NCI-H2196 treated with DMSO at 0.1 percent for 48 hours (cell line): ENCODE measurements around the gene SSBP3.
A peak's percentile ranks its signal among the peaks of the same experiment; 100 is the strongest.
"Not testable (repeated sequence)": the region's sequence is repeated elsewhere in the genome, so short reads cannot be mapped to it uniquely, and the experiment has no call there.

Experiments used
- DNase-seq: peaks from one replicate; lab custom pipeline; 2025; ENCODE audit not compliant: unreplicated experiment; lab: John Stamatoyannopoulos, UW

The SSBP3 gene

DNA sequence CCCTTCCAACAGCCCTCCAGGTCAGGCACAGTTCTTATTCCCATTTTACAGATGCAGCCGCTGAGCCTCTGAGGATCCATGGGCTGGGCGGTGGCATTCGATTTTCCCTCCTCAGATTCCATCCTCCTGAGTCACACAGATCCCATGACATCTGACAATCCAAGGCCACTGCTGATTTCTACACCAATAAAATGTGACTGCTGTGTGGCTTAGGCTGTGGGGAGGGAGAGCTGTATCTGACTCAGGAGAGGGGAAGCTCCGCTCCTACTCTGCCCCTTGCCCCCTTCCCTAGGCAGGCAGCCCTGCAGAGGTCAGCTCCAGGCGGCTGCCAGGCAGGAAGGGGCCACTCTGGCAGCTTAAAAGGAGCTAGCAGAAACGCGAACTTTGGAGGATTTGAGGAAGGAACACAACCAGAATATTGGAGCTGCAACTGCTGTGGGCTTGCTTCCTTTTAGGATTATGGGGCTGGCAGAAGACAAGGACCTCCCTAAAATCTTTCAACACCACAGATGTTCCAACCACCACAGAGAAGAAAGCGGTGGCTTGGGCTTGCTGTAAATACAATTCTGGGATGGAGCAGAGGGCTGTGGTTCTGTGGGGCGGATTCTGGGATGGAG lies 156.3 kb downstream of the SSBP3 start:
- DNase-seq: no peak

DNA sequence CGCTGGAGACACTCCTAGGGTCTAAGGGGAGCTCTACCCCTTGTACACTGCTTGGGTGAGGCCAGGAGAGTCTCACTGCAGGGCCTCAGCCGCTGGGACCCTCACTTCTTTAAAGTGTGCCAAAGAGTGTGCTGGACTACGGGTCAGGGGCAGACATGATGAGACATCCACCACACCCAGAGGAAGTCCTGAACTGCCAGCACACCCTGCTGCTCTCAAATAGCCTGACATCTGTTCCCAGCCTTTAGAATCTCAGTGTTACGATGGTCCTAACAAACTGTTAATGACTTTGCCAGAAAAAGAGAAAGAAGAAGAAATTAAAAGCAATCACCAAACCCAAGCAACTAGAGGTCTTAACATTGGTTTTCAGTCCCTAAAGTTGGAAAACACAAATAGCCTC lies 157.2 kb downstream of the SSBP3 start:
- no peak for DNase-seq

DNA sequence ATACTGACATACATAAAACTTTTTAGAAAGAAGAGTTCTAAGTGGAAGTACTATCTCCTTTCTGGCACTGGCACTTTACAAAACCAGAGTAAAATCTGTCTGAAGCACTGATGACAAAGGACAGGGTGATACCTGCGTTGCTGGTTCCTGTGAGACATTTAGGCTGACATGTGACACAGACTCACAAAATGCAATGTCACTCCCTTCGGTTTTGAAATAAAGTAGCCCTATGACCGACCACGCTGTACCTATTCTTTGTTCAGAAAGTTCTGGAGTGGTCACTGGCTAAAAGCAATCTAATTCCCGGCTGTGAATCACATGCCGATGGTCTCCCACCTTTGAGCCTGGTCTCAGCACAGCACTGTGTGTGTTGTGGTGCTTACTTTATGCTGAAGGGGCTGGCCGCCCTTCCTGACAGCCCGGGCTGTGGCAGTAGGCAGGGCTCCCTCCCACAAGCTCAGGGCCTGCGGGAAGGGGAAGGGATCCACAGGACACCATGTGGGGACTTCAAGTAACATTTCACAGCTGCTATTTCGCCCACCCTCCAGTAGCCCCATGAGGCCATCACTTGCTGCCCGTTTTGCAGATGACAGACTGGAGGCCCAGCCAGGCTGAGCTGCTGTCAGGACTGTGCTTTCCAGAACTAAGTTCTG lies 158.2 kb downstream of the SSBP3 start:
- no peak for DNase-seq

DNA sequence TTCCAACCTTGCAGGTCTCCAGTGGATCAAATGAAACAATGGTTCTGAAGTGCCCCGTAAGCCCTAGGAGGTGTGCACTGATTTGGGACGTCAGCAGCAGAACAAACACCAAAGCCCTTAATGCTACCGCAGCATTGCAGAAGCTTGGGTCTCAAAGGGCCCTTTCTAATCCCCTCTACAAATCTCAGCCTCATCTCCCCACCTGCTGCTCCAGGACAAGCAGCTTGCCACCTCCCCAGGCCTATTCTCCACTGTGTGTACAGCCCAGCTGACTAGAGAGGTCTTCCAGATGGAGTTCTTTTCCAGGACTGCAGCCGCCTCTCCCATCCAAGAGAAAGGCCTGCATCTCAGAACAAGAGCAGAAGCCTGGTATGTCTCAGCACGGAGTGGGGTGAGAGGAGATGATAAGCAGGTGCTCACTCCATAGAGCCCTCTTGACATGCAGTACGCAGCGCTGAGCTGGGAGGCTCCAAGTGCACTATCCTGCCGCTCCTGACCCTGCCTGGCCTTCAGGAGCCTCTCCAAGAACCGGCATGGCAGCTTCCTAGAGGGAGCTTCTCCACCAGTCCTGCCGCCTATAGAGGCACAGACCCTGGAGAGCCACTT lies 160.0 kb downstream of the SSBP3 start:
- DNase-seq: no peak

DNA sequence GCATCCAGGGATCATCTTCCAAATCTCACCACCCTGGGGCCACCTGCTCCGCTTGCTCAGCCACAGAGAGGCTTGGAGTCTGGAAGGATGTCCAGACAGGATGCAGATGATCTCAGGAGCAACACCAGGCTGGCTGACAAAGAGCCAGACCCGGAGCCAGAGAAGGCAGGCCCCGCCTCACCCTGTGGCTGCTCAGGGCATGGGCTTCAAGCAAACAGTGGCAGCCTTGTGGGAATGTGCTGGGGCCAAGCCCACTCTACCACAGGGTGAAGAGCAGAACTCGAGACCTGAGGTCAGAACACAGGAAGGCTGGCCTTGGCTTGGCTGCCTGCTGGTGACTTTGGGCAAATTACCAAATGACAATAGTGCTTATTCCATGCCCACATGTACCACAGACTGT lies 160.7 kb downstream of the SSBP3 start:
- DNase-seq: no peak

DNA sequence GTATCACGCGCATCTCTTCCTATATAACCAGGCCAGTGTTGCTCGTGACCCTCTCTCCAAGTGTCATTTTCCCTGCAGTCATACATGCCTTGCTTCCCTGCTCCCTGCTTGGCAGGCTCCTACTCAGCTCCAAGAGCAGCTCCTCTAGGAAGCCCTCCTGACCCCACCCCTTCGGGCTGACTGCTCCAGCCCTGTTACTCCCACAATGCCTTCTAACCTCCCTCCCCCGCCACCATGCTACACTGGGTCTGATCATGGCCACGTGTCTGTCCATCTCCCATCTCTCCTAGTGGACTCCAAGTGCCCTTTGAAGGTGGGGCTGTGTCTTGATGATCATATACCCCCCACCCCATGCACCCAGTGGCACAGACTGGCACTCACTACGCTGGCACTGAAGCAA lies 161.5 kb downstream of the SSBP3 start:
- no peak for DNase-seq

DNA sequence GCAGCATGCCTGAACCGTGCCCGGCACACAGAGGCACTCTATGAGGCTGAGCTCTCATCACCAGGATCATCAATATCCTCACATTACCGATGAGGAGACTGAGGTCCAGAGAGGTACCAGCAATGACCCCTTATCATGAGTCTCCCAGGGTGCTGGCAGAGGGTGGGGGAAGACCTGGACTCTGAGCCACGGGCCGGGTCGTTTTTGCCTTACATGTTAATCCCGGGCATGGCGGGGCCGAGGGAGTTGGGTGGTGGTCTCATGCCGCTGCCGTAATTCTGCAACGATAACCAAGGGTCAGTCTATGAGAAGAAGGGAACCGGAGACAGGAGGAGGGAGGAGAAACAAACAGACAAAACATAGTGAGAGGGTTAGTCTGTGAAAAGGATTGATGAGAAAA lies 163.2 kb downstream of the SSBP3 start:
- no peak for DNase-seq

DNA sequence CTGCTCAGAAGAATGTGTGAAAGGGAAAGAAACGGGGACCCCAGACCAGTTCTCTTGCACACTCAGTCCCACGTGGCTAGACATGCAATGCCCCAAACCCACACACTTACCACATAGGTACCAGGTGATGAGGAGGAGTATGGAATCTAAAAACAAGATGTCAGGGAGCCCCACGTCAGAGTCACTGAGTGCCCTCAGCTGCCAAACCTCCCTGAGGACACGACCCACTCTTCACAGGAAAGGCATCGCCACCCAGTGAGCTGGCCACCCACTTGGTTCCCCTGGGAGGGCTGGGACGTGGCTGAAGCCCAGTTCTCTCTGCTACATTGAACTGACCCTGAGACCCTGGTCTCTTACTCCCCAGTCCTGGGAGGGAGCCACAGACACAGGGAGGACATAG lies 164.8 kb downstream of the SSBP3 start:
- DNase-seq: no peak

DNA sequence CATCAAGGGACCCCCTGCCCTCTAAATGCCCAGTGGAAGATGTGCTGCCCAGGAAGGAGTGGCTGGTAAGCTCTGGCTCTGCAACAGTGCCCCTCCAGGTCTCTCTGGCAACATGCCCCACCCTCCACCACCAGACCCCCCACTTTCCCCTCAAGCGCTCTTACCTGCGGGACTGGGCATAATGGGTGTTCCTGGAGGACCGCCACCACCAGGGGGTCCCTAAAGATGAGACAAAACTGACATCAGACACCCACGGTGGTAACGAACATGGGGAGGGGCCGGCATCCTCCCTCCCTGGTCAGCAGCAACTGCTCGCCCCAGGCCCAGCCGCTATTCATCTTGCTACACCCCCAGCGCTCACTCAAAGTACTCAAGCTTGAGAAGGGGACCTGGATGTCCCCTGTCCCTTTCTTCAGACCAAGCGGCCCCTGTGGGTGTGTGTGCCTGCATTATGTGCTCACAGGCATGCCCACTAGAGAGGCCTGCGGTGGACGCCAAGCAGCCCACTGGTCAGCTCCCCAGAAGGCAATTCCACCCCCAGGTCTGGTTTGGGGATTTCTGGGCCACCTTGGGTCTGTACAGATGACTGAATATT lies 165.4 kb downstream of the SSBP3 start:
- DNase-seq: no peak

DNA sequence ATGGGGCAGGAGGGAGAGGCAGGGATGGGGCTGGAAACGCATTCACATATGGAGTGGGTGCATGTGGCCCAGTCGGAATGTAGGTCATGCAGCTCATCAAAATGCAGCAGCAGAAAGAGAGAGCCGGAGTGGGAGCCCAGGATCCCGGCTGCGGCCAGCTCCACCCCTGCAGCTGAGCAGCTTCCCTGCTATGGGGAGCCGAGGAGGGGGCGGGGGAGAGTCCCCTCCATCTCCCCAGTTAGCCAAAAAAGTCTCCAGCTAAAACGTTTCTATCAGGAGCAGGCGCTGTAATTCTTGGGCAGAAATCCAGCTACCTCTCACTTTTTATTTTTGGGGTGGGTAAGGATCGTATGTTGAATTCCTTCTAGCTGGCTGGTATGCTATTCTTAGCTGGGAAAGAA lies 166.6 kb downstream of the SSBP3 start:
- DNase-seq: no peak

DNA sequence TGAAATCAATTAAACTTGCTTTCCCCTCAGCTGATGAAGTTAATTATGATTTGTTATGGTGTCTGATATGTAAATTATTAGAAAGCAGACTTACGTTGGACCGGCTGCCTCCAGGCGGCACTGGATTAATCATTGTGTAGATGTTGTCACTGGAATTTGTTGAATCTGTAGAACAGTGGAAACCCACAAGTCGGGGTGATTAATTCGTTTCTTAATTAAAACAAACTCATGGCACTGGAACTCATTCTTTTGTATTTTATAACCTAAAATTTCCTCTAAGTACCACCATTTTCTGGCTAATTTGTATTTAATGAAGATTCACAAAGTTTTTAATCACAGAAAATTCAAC lies 167.2 kb downstream of the SSBP3 start:
- DNase-seq: no peak

DNA sequence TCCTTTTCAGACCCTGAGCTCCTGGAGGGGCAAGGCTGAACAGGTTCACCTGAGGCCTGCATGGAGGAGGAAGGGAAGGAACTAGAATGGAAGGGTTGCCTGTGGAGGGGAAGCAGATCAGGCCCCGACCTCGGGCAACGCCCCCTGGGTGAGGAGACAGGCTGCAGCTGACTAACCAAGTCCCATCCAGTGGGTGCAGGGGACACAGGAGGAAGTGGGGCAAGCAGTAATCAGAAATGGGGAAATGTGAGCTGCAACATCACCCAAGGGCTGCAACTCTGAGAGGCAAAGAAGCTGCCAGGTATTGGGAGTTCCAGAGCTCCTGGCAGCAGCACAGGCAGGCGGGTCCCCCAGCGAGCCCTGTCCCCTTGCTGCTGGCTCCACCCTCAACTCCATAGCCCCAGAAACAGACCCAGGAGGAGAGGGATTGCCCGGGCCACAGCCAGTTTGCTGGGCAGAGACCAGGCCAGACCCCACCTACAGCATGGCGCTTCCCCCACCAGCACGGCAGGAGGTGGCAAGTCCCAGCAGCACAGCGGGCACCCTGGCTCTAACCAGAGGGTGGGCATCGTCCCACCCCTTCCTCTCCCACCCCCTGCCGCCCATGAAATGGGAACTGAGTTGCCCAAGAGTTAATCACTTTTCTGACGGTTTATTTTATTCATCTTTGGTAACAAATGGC lies 167.7 kb downstream of the SSBP3 start:
- DNase-seq: no peak

DNA sequence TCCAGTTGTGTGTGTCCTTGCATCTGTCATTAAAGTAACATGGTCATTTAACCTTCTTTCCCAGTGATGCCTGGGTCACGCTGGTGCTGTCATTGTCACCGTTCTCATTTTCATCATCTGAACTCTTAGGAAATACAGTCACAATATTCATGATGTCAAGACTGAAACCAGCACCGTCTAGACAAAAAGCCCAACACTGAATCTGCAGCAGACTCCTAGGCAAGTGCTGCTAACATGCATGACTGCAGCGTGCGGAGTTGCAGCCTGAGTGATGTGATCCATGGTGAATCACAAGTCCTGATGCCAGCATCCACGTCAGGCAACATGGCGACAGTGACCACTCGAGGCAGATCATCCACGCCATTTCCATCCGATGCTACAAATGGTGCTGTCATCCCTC lies 168.6 kb downstream of the SSBP3 start:
- no peak for DNase-seq

DNA sequence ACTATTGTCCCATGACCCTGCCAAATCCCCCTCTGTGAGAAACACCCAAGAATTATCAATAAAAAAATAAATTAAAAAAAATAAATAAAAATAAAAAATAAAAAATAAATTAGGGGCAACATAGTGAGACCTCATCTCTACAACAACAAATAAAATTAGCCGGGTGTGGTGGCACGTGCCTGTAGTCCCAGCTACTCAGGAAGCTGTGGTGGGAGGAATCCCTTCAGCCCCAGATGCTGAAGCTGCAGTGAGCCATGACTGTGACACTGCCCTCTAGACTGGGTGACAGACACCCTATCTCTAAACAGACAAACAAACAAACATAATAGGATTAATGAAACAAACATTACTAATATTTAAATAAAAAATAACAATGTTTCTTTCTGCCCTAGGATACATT lies 171.9 kb downstream of the SSBP3 start:
- DNase-seq: no peak

DNA sequence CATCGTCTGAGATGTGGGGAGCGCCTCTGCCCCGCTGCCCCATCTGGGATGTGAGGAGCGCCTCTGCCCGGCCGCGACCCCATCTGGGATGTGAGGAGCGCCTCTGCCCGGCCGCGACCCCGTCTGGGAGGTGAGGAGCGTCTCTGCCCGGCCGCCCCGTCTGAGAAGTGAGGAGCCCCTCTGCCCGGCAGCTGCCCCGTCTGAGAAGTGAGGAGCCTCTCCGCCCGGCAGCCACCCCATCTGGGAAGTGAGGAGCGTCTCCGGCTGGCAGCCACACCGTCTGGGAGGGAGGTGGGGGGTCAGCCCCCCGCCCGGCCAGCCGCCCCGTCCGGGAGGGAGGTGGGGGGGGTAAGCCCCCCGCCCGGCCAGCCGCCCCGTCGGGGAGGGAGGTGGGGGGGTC lies 173.0 kb downstream of the SSBP3 start:
- DNase-seq: not testable (repeated sequence)

DNA sequence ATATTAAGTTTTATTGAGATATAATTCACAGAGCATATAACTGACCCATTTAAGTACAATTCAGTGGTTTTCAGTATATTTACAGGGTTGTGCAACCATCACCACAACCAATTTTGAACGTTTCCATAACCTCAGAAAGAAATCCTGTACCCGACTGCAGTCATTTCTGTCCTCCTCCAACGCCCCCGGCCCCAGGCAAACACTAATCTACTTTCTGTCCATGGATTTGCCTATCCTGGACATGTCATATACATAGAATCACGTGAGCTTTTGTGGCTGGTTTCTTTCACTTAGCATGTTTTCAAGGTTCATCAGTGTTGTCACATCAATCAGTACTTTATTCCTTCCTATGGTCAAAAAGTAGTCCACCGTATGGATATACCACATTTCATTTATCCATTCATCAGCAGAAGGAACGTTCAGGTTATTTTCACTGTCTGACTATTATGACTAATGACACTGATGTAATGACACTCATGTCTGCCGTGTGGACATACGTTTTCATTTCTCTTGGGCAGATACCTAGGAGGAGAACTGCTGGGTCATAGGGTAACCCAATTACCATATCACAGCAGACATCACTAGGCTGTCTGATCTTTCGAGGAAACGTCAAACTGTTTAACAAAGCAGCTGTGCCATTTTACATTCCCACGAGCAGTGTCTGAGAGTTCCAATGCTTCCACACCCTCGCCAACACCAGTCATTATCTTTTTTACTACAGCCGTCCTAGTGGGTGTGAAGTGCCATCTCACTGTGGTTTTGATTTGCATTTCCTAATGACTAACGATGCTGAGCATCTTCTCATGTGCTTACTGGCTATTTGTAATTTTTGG lies 175.5 kb downstream of the SSBP3 start:
- DNase-seq: no peak

DNA sequence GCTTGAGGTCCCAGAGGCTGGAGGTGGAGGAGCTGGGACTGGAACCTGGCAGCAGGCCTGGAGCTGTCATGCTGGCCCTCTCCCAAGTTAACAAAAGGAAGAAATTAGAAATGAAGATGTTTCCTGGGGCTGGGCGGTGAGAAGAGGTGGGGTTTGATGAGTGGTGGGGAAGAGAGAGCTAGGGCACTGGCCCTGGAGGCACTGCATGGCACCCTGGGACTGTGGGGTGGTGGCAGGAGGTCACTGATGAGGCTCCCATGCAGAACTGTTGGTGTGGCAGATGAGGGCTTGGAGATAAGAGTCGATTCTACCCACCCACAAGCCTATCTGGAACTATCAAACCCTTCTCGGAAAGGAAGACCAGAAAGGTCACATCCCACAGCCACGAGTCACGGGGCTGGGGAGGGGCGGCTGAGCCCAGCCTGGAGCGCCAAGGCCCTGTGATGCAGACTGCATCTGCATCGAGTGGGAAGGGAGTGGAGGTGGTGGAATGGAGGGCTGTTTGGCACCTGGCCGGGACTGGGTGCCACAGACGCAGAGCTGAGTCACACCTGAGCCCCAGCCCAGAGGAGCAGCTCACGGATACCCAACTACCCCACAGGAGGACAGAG lies 176.8 kb downstream of the SSBP3 start:
- peak; percentile 11 for DNase-seq

DNA sequence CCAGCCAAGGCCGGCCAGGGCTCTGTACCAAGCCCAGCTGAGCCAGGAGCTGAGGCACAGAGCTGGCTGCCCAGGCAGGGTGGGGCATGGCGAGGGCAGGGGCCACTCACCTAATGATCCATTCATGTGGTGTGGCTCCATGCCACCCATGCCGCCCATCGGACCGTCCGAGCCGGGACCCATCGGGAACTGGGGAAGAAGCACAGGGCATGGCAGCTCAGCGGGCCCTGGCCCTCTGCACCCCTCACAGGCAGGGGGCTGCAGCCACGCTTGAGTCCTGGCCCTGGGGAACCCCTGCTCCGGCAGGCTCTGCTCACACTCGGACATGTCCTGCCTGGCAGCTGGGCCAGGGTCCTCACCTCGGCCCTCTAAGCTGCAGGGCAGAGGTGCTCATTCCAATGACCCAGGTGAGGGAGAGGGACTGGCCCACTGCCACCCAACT lies 177.5 kb downstream of the SSBP3 start:
- DNase-seq: no peak

DNA sequence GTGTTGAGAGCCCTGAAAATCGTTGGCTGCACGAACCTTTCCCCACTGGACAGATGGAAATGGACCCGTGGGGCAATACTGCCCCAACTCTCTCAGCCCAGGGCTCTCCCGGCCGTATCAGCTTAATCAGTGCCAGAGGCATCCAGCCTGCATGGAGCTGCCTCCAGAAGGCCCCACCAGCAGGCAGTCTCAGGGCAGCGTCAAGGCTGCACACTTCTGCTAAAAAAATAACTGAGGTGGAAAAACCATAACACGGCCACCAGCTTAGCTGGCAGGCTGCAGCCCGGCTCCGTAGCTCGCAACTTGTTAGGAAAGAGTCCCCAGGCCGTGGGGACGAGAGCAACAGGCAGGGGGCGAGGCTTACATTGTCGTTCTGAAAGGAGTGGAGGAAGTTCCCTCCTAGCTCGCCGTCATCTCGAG lies 178.3 kb downstream of the SSBP3 start:
- no peak for DNase-seq

DNA sequence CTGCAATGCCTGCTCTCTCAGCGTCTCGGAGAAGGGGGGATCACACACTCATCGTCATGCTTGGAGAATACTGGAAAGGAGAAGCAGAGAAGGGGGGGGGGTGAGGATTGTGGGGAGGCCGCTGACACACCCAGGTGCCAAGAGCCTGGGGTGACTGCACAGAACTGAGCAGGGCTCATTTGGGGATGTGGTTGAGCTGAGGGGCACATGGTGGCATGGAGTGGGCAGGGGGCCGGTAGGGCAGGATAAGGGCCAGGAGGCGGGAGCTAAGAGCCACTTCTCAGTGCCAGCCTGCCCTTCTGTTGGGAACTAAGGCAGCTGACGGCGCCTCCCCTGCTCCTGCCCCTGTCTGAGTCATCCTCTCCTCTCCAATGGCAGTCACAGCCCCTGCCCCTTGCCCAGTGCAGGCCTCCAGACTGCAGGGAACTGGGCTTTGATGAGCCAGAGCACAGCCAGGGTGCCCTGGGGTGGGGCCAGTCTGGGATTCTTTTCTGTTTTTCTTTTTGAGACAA lies 179.0 kb downstream of the SSBP3 start:
- no peak for DNase-seq
